IMR-90 (cell line): ENCODE data around the gene GGTA1. TPM values are rescaled to one million over a fixed set of nuclear protein-coding genes. Genes with fewer than 3 reads are reported as not detected.

Experiments
- ATAC-seq: fragments of 200-7000 bp; cut with Tn5 transposase; 2 replicates; pipeline ENCODE4 v1.9.1; 2020; ENCODE audit warnings: low read depth, mild to moderate bottlenecking, moderate library complexity
- BruUV-seq: library from RNA; stranded (reverse); fragments of 400-500 nt; replicated peaks from 2 replicates; lab custom pipeline; 2021; lab: Mats Ljungman, UMichigan
- CTCF ChIA-PET: fragments of 300-600 bp; formaldehyde crosslinking; extraction: SDS; loops from one replicate; lab custom pipeline; 2021; ENCODE audit warnings: antibody characterized with exemption; lab: Yijun Ruan, JAX
- POLR2A ChIA-PET: fragments of 300-600 bp; sonication (Branson Sonifier 250); formaldehyde crosslinking; loops from one replicate; lab custom pipeline; 2022; ENCODE audit warnings: antibody characterized with exemption; ENCODE audit not compliant: unreplicated experiment; lab: Charles Lee
- DNase-seq: peaks from one replicate; pipeline ENCODE4 v3.0.0; 2013
- H2AFZ ChIP-seq: replicated peaks from 2 replicates; pipeline ENCODE3; 2013; ENCODE audit warnings: low read length, mild to moderate bottlenecking; ENCODE audit not compliant: poor library complexity
- H2AK5ac ChIP-seq: 2 replicates; pipeline ENCODE4 v1.6.1; 2013; ENCODE audit warnings: low read depth, low read length, inconsistent platforms
- H2AK9ac ChIP-seq: replicated peaks from 2 replicates; pipeline ENCODE3; 2013; ENCODE audit warnings: mild to moderate bottlenecking, low read depth, low read length, moderate library complexity; ENCODE audit not compliant: poor library complexity
- H2BK120ac ChIP-seq: 2 replicates; pipeline ENCODE4 v1.6.1; 2013; ENCODE audit warnings: low read depth, low read length, inconsistent platforms
- H2BK15ac ChIP-seq: 3 replicates; pipeline ENCODE4 v1.6.1; 2013; ENCODE audit warnings: low read depth, low read length, inconsistent platforms
- H2BK20ac ChIP-seq: 2 replicates; pipeline ENCODE4 v1.6.1; 2013; ENCODE audit warnings: low read depth, mild to moderate bottlenecking, inconsistent platforms, low read length, moderate library complexity
- H2BK5ac ChIP-seq: 2 replicates; pipeline ENCODE4 v1.6.1; 2013; ENCODE audit warnings: mild to moderate bottlenecking, low read depth, low read length, inconsistent platforms; ENCODE audit not compliant: poor library complexity, severe bottlenecking
- H3K14ac ChIP-seq: replicated peaks from 2 replicates; pipeline ENCODE4 v1.6.1; 2013; ENCODE audit warnings: low read depth, low read length, inconsistent platforms
- H3K18ac ChIP-seq: 2 replicates; pipeline ENCODE4 v1.6.1; 2013; ENCODE audit warnings: low read depth, low read length, control low read depth
- H3K23ac ChIP-seq: 2 replicates; pipeline ENCODE4 v1.6.1; 2013; ENCODE audit warnings: low read depth, low read length, inconsistent platforms
- H3K27ac ChIP-seq: 2 replicates; pipeline ENCODE4 v1.5.1; 2013; ENCODE audit warnings: mild to moderate bottlenecking, control low read depth, low read length; ENCODE audit not compliant: insufficient read depth
- H3K27me3 ChIP-seq: 2 replicates; pipeline ENCODE4 v1.6.1; 2013; ENCODE audit warnings: low read length; ENCODE audit not compliant: control insufficient read depth, insufficient read depth
- H3K36me3 ChIP-seq: 2 replicates; pipeline ENCODE4 v1.6.1; 2013; ENCODE audit warnings: low read length, mixed read lengths; ENCODE audit not compliant: control insufficient read depth, insufficient read depth
- H3K4ac ChIP-seq: 2 replicates; pipeline ENCODE4 v1.6.1; 2013; ENCODE audit warnings: low read depth, low read length, inconsistent platforms
- H3K4me1 ChIP-seq: 2 replicates; pipeline ENCODE4 v1.6.1; 2013; ENCODE audit warnings: low read length, mixed read lengths; ENCODE audit not compliant: control insufficient read depth, insufficient read depth
- H3K4me2 ChIP-seq: 2 replicates; pipeline ENCODE4 v1.6.1; 2013; ENCODE audit warnings: low read depth, mild to moderate bottlenecking, control low read depth, low read length, moderate library complexity
- H3K4me3 ChIP-seq: 2 replicates; pipeline ENCODE4 v1.5.1; 2013; ENCODE audit warnings: low read depth, mild to moderate bottlenecking, control low read depth, low read length, moderate library complexity; ENCODE audit not compliant: insufficient read depth
- H3K56ac ChIP-seq: 2 replicates; pipeline ENCODE4 v1.6.1; 2013; ENCODE audit warnings: low read length, inconsistent platforms; ENCODE audit not compliant: insufficient read depth; ENCODE audit errors: extremely low read depth
- H3K79me1 ChIP-seq, 2 experiments: 2 replicates each; pipeline ENCODE4 v1.6.1; 2013; ENCODE audit warnings: low read length in 2 of 2, inconsistent platforms in 1 of 2, low read depth in 1 of 2
- H3K9ac ChIP-seq: 2 replicates; pipeline ENCODE4 v1.6.1; 2013; ENCODE audit warnings: low read depth, low read length, control low read depth
- H3K9me1 ChIP-seq: 2 replicates; pipeline ENCODE4 v1.6.1; 2013; ENCODE audit warnings: low read length, inconsistent platforms; ENCODE audit not compliant: insufficient read depth
- H3K9me3 ChIP-seq: 2 replicates; pipeline ENCODE4 v1.6.1; 2013; ENCODE audit warnings: low read length; ENCODE audit not compliant: control insufficient read depth, insufficient read depth
- H4K20me1 ChIP-seq: 2 replicates; pipeline ENCODE4 v1.6.1; 2013; ENCODE audit warnings: low read length, inconsistent platforms; ENCODE audit not compliant: insufficient read depth
- H4K5ac ChIP-seq: 2 replicates; pipeline ENCODE4 v1.6.1; 2013; ENCODE audit warnings: mild to moderate bottlenecking, low read depth, low read length, control low read depth
- H4K8ac ChIP-seq, 2 experiments: 2 replicates each; pipeline ENCODE4 v1.6.1; 2013; ENCODE audit warnings: low read depth in 2 of 2, low read length in 2 of 2, control low read depth in 1 of 2, inconsistent platforms in 1 of 2
- H4K91ac ChIP-seq: 2 replicates; pipeline ENCODE4 v1.6.1; 2013; ENCODE audit warnings: low read depth, low read length, inconsistent platforms; ENCODE audit not compliant: insufficient read depth
- BHLHE40 ChIP-seq: fragments of 150-350 bp; IDR thresholded peaks from 2 replicates; pipeline ENCODE4 v1.6.1; 2016; ENCODE audit warnings: mild to moderate bottlenecking, low read depth, low read length
- CEBPB ChIP-seq: IDR thresholded peaks from 2 replicates; pipeline ENCODE4 v1.6.1; 2012; ENCODE audit warnings: low read depth, low read length, improper control_type of control experiment
- CHD1 ChIP-seq: IDR thresholded peaks from 2 replicates; pipeline ENCODE4 v1.6.1; 2012; ENCODE audit warnings: low read depth, low read length, improper control_type of control experiment
- FOS ChIP-seq: fragments of 150-350 bp; IDR thresholded peaks from 2 replicates; pipeline ENCODE4 v1.6.1; 2016; ENCODE audit warnings: low read depth, low read length
- MAFK ChIP-seq: IDR thresholded peaks from 2 replicates; pipeline ENCODE4 v1.6.1; 2012; ENCODE audit warnings: low read depth, low read length, improper control_type of control experiment
- MAZ ChIP-seq: IDR thresholded peaks from 2 replicates; pipeline ENCODE4 v1.6.1; 2012; ENCODE audit warnings: low read depth, mild to moderate bottlenecking, low read length, improper control_type of control experiment, moderate library complexity, borderline replicate concordance
- NFE2L2 ChIP-seq: fragments of 150-350 bp; IDR thresholded peaks from 2 replicates; pipeline ENCODE4 v1.6.1; 2016; ENCODE audit warnings: low read depth, mild to moderate bottlenecking, low read length
- POLR2A ChIP-seq: IDR thresholded peaks from 2 replicates; pipeline ENCODE4 v1.6.1; 2012; ENCODE audit warnings: mild to moderate bottlenecking, low read depth, low read length
- RAD21 ChIP-seq: IDR thresholded peaks from 2 replicates; pipeline ENCODE4 v1.6.1; 2012; ENCODE audit warnings: low read length, improper control_type of control experiment
- RCOR1 ChIP-seq: IDR thresholded peaks from 2 replicates; pipeline ENCODE4 v1.6.1; 2012; ENCODE audit warnings: mild to moderate bottlenecking, low read length, improper control_type of control experiment; ENCODE audit not compliant: insufficient replicate concordance
- SMC3 ChIP-seq: fragments of 150-350 bp; IDR thresholded peaks from 2 replicates; pipeline ENCODE4 v1.6.1; 2016; ENCODE audit warnings: low read depth, mild to moderate bottlenecking, antibody characterized with exemption, low read length, moderate library complexity
- WGBS, 2 experiments: methylation state at CpG; one replicate each; pipeline versions ENCODE4 v1.1.5 to v1.1.7; 2013; ENCODE audit warnings: missing lambda C conversion rate in 2 of 2; ENCODE audit not compliant: insufficient read length in 1 of 2; ENCODE audit errors: extremely low coverage in 2 of 2; 5-methylcytosine and 5-hydroxymethylcytosine counted together
- dilution Hi-C: fragments of 300-500 bp; cut with HindIII; formaldehyde crosslinking; loops from one replicate; pipeline ENCODE4 v1.14.3; 2018; ENCODE audit warnings: low sequenced_read_pairs; ENCODE audit not compliant: unreplicated experiment
- in situ Hi-C: fragments of 300-500 bp; cut with MboI; formaldehyde crosslinking; loops from 3 replicates; pipeline ENCODE4 v1.14.3; 2019; ENCODE audit warnings: low sequenced_read_pairs, inconsistent platforms, mixed read lengths
- intact Hi-C: fragments of 100-400 bp; cut with micrococcal nuclease; formaldehyde crosslinking; loops from 2 replicates; pipeline ENCODE4 v1.10.0; 2022
- polyA plus RNA-seq, 3 experiments: library from polyadenylated mRNA; depleted of rRNA; stranded (reverse); fragments of >200 nt; gene quantifications; 2 replicates each; pipeline ENCODE4 v1.2.3, GENCODE V29; 2012; ENCODE audit warnings: low replicate concordance in 1 of 3
- total RNA-seq: library from RNA; depleted of rRNA; stranded (reverse); fragments of >200 nt; gene quantifications from 2 replicates; pipeline ENCODE4 v1.2.3, GENCODE V29; 2012
- TF ChIP-seq, protein P1 (sequence below): fragments of 150-350 bp; IDR thresholded peaks from 2 replicates; pipeline ENCODE4 v1.6.1; 2017; ENCODE audit warnings: mild to moderate bottlenecking, antibody characterized with exemption, low read length, low read depth
- TF ChIP-seq, protein P2 (sequence below): conservative IDR thresholded peaks from 2 replicates; pipeline ENCODE4 v1.5.1; 2012; ENCODE audit warnings: mild to moderate bottlenecking, low read depth, low read length, improper control_type of control experiment

GGTA1 gene
- total and polyA plus RNA-seq, 2 of the 4 experiments (the other 2 are of a cell fraction), result not detected

DNA sequence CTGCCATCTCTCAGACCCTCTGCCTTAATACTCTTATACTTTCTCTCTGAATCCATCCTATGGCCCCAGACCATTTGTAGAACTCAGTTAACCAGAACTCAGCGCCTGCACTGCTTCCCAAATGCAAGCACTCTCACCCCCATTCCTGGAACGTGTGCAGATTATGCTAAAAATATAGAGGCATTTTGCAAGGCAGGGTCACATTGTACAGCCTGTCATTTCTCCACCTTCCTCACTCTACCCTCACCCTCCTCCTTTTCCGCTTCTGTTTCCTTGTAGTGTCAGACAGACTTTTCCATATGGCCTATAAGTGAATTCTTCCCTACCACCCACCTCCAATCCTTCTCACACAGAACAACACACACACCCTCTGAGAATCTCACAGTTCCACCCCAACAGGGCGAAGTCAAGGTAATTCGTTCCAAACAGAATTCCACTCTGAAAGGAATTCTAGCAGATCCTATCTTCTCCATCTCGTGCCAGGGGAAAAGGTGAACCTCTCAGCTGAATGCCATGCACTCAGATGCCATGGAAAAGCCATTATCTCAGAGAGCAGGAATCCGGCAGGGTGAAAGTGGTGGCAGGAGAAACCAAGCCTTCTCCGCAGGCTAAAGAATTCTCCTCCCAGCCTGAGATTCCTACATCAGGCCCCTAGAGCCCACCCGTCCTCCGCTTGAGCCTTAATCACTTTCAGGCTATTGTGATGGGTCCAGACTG is 25.3 kb downstream of the GGTA1 start:
- H4K8ac ChIP-seq, result no peak overlapping the region
- no peak overlapping the region for H2BK20ac ChIP-seq
- DNase-seq (no peak), ATAC-seq (no peak)
- no peaks in the 10 kb centered on the region for H3K79me1 ChIP-seq
- H3K27me3 ChIP-seq, result peaks cover 77% of the 10 kb centered on the region
- no peak overlapping the region for H2BK15ac ChIP-seq
- H2AK5ac ChIP-seq, result no peak overlapping the region
- H3K23ac ChIP-seq, result no peak overlapping the region
- H3K36me3 ChIP-seq, result no peaks in the 10 kb centered on the region
- no peaks in the 10 kb centered on the region for H3K9me1 ChIP-seq
- POLR2A ChIA-PET, result no interaction called here
- no peak overlapping the region for H3K4me3 ChIP-seq
- H3K4me2 ChIP-seq, result no peak overlapping the region
- 88% methylated on average over 1 of the region's 10 CpGs; no CpG with 5 or more reads in 1 of the 2 experiments for WGBS, 2 experiments
- no peaks in the 10 kb centered on the region for H3K9me3 ChIP-seq
- in situ Hi-C loops, result no loop called here
- no peak overlapping the region for H4K91ac ChIP-seq
- H3K27ac ChIP-seq, result no peak overlapping the region
- H2BK120ac ChIP-seq, result no peak overlapping the region
- no peak overlapping the region for H3K4ac ChIP-seq
- no peaks in the 10 kb centered on the region for H4K20me1 ChIP-seq
- H2AFZ ChIP-seq, result no peak overlapping the region
- H2BK5ac ChIP-seq, result no peak overlapping the region
- H3K14ac ChIP-seq, result no peak overlapping the region
- TF ChIP-seq, protein P1, sequence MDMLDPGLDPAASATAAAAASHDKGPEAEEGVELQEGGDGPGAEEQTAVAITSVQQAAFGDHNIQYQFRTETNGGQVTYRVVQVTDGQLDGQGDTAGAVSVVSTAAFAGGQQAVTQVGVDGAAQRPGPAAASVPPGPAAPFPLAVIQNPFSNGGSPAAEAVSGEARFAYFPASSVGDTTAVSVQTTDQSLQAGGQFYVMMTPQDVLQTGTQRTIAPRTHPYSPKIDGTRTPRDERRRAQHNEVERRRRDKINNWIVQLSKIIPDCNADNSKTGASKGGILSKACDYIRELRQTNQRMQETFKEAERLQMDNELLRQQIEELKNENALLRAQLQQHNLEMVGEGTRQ, result no peak
- TF ChIP-seq BHLHE40 (no peak), MAFK (no peak), MAZ (no peak), SMC3 (no peak), RCOR1 (no peak), CEBPB (no peak), RAD21 (no peak), POLR2A (no peak), NFE2L2 (no peak), CHD1 (no peak), FOS (no peak)
- TF ChIP-seq, protein P2, sequence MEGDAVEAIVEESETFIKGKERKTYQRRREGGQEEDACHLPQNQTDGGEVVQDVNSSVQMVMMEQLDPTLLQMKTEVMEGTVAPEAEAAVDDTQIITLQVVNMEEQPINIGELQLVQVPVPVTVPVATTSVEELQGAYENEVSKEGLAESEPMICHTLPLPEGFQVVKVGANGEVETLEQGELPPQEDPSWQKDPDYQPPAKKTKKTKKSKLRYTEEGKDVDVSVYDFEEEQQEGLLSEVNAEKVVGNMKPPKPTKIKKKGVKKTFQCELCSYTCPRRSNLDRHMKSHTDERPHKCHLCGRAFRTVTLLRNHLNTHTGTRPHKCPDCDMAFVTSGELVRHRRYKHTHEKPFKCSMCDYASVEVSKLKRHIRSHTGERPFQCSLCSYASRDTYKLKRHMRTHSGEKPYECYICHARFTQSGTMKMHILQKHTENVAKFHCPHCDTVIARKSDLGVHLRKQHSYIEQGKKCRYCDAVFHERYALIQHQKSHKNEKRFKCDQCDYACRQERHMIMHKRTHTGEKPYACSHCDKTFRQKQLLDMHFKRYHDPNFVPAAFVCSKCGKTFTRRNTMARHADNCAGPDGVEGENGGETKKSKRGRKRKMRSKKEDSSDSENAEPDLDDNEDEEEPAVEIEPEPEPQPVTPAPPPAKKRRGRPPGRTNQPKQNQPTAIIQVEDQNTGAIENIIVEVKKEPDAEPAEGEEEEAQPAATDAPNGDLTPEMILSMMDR, result no peak
- no peaks in the 10 kb centered on the region for H3K4me1 ChIP-seq
- no peak overlapping the region for H3K9ac ChIP-seq
- no peak overlapping the region for H4K5ac ChIP-seq
- H2AK9ac ChIP-seq, result no peak overlapping the region
- no TSS peak for BruUV-seq
- intact Hi-C loops, result no loop called here
- dilution Hi-C loops, result no loop called here
- CTCF ChIA-PET, result no interaction called here
- H3K56ac ChIP-seq, result no peak overlapping the region
- no peak overlapping the region for H3K18ac ChIP-seq
